ENCODE results near the gene HPGD. TPM values are rescaled to one million over a fixed set of nuclear protein-coding genes. Genes with fewer than 3 reads are reported as not detected.
A peak's percentile ranks its signal among the peaks of the same experiment; 100 is the strongest.

Gene HPGD
- total and polyA plus RNA-seq, 9 of the 15 experiments (the other 6 are each of a cell fraction or from before 2014, with no cell fraction given) = 2.3 to 8.6 (median 4.8) TPM

DNA sequence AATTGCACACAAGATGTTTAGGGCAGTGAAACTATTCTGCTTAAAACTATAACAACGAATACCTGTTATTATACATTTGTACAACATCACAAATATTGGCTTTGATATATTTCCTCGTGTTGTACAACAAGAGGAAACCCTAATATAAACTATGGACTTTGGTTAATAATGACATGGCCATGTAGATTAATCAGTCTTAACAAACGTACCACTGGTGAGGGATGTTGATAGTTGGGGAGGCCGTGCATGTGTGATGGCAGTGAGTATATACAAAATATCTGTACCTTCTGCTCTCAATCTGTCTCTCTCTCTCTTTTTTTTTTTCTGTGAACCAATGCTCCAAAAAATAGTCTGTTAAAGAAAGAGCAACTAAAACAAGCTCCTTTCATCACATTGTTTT is 22.2 kb upstream of the HPGD start:
- H2AFZ ChIP-seq (ENCODE audit: low read depth, low read length) = peak overlapping the region; percentile 22; the same call in 1 of the 2 replicates
- no peaks in the 10 kb centered on the region for H3K79me2 ChIP-seq (ENCODE audit: control insufficient read depth, insufficient read depth, low read length)
- no peaks in the 10 kb centered on the region for H3K4me1 ChIP-seq (replicated peaks in 1 of 2; ENCODE audit: control insufficient read depth in 2 of 2, insufficient read depth in 2 of 2, low read length in 2 of 2)
- intact Hi-C loops (cut with micrococcal nuclease) = no loop called here
- TF ChIP-seq BDP1 (IDR thresholded peaks at IDR 0.05; ENCODE audit: insufficient read depth, insufficient read length) = no peak
- TF ChIP-seq, protein P1, sequence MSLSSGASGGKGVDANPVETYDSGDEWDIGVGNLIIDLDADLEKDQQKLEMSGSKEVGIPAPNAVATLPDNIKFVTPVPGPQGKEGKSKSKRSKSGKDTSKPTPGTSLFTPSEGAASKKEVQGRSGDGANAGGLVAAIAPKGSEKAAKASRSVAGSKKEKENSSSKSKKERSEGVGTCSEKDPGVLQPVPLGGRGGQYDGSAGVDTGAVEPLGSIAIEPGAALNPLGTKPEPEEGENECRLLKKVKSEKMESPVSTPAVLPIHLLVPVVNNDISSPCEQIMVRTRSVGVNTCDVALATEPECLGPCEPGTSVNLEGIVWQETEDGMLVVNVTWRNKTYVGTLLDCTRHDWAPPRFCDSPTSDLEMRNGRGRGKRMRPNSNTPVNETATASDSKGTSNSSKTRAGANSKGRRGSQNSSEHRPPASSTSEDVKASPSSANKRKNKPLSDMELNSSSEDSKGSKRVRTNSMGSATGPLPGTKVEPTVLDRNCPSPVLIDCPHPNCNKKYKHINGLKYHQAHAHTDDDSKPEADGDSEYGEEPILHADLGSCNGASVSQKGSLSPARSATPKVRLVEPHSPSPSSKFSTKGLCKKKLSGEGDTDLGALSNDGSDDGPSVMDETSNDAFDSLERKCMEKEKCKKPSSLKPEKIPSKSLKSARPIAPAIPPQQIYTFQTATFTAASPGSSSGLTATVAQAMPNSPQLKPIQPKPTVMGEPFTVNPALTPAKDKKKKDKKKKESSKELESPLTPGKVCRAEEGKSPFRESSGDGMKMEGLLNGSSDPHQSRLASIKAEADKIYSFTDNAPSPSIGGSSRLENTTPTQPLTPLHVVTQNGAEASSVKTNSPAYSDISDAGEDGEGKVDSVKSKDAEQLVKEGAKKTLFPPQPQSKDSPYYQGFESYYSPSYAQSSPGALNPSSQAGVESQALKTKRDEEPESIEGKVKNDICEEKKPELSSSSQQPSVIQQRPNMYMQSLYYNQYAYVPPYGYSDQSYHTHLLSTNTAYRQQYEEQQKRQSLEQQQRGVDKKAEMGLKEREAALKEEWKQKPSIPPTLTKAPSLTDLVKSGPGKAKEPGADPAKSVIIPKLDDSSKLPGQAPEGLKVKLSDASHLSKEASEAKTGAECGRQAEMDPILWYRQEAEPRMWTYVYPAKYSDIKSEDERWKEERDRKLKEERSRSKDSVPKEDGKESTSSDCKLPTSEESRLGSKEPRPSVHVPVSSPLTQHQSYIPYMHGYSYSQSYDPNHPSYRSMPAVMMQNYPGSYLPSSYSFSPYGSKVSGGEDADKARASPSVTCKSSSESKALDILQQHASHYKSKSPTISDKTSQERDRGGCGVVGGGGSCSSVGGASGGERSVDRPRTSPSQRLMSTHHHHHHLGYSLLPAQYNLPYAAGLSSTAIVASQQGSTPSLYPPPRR (CRISPR knock-in tag; IDR thresholded peaks at IDR 0.05; ENCODE audit: borderline replicate concordance) = no peak
- TF ChIP-seq XRCC5 (IDR thresholded peaks at IDR 0.05; ENCODE audit: low read depth, low read length) = no peak
- TF ChIP-seq, protein P2, sequence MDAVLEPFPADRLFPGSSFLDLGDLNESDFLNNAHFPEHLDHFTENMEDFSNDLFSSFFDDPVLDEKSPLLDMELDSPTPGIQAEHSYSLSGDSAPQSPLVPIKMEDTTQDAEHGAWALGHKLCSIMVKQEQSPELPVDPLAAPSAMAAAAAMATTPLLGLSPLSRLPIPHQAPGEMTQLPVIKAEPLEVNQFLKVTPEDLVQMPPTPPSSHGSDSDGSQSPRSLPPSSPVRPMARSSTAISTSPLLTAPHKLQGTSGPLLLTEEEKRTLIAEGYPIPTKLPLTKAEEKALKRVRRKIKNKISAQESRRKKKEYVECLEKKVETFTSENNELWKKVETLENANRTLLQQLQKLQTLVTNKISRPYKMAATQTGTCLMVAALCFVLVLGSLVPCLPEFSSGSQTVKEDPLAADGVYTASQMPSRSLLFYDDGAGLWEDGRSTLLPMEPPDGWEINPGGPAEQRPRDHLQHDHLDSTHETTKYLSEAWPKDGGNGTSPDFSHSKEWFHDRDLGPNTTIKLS (IDR thresholded peaks at IDR 0.05; ENCODE audit: borderline replicate concordance, low read depth) = no peak
- 27% methylated on average over 4 of the region's 4 CpGs for WGBS (ENCODE audit: insufficient coverage, low coverage, missing lambda C conversion rate)
- H3K9me3 ChIP-seq (replicated peaks; ENCODE audit: control insufficient read depth, insufficient read depth, low read depth, low read length) = no peaks in the 10 kb centered on the region
- DNase-seq (ENCODE audit: extremely low read depth in 1 of 4, low spot score in 3 of 4) = no peak
- no peak overlapping the region for H3K4me3 ChIP-seq
- no peaks in the 10 kb centered on the region for H3K36me3 ChIP-seq (ENCODE audit: control insufficient read depth, insufficient read depth, low read length)
- no peak for FAIRE-seq
- H3K27me3 ChIP-seq (ENCODE audit: control insufficient read depth in 2 of 2, insufficient read depth in 2 of 2, low read length in 2 of 2) = no peaks in the 10 kb centered on the region
- H3K4me2 ChIP-seq (ENCODE audit: insufficient read depth, low read length) = no peak overlapping the region
- H3K27ac ChIP-seq (ENCODE audit: extremely low read depth, low read depth, low read length) = no peak overlapping the region
- BruUV-seq (replicated peaks) = no TSS peak
- in situ Hi-C loops (cut with MboI) = no loop called here
- no peak for ATAC-seq
- POLR2A ChIA-PET = no interaction called here
- H3K9me1 ChIP-seq (ENCODE audit: control insufficient read depth, insufficient read depth, low read length) = no peaks in the 10 kb centered on the region
- no peak overlapping the region for H3K9ac ChIP-seq (ENCODE audit: insufficient read depth in 1 of 2, low read depth in 2 of 2, low read length in 2 of 2)
- no peaks in the 10 kb centered on the region for H4K20me1 ChIP-seq (replicated peaks; ENCODE audit: control insufficient read depth, insufficient read depth, low read length)
- CTCF ChIA-PET (ENCODE audit: low intra/inter-chr PET ratio) = no interaction called here
